Heart right ventricle (tissue), 16 donors: Measurements from ENCODE around the gene MUC5AC. TPM values are rescaled to one million over a fixed set of nuclear protein-coding genes. Genes with fewer than 3 reads are reported as not detected.
A peak's percentile ranks its signal among the peaks of the same experiment; 100 is the strongest.
"Not testable (repeated sequence)": the region's sequence is repeated elsewhere in the genome, so short reads cannot be mapped to it uniquely, and the experiment has no call there.

Source experiments
- ATAC-seq, 8 donors: fragments of 200-7000 bp; cut with Tn5 transposase; one replicate each; pipeline ENCODE4 v1.9.1; 2020; ENCODE audit warnings: mild to moderate bottlenecking in 8 of 8, moderate library complexity in 8 of 8, moderate number of reproducible peaks in 1 of 8
- DNase-seq, 2 donors: peaks; one replicate each; pipeline ENCODE4 v3.0.0-alpha.2; 2020
- H3K27ac ChIP-seq, 10 donors: fragments of 200-600 bp; sonication (generic) in 2 of 10; one replicate each; pipeline versions ENCODE4 v1.5.0 to v1.8.0; 2020 to 2022; ENCODE audit warnings: mild to moderate bottlenecking in 3 of 10
- H3K27me3 ChIP-seq, 7 donors: fragments of 200-600 bp; one replicate each; pipeline ENCODE4 v1.8.0; 2021 to 2022; ENCODE audit warnings: mild to moderate bottlenecking in 2 of 7
- H3K36me3 ChIP-seq, 9 donors: fragments of 200-600 bp; sonication (generic) in 1 of 9; one replicate each; pipeline versions ENCODE4 v1.5.0 to v1.8.0; 2020 to 2022; ENCODE audit warnings: mild to moderate bottlenecking in 2 of 9
- H3K4me1 ChIP-seq, 9 donors: fragments of 200-600 bp; sonication (generic) in 1 of 9; one replicate each; pipeline versions ENCODE4 v1.5.0 to v1.8.0; 2020 to 2022; ENCODE audit warnings: mild to moderate bottlenecking in 4 of 9
- H3K4me3 ChIP-seq, 10 donors: fragments of 200-600 bp; sonication (generic) in 2 of 10; one replicate each; pipeline versions ENCODE4 v1.5.0 to v1.8.0; 2020 to 2022; ENCODE audit warnings: mild to moderate bottlenecking in 7 of 10, moderate library complexity in 2 of 10
- H3K9me3 ChIP-seq, 11 donors: fragments of 200-600 bp in 10 of 11; sonication (generic) in 2 of 11; one replicate each; pipeline versions ENCODE4 v1.5.0 to v1.8.0; 2013 to 2022; ENCODE audit warnings: mild to moderate bottlenecking in 2 of 11, control low read depth in 1 of 11, moderate library complexity in 1 of 11
- CTCF ChIP-seq, 9 donors: fragments of 200-600 bp; sonication (generic) in 2 of 9; IDR thresholded peaks; one replicate each; pipeline versions ENCODE4 v1.5.0 to v1.8.0; 2021 to 2022; ENCODE audit warnings: antibody characterized with exemption in 9 of 9, mild to moderate bottlenecking in 5 of 9, moderate library complexity in 1 of 9
- WGBS, 2 donors: extraction: QIAGEN DNeasy Blood & Tissue Kit; methylation state at CpG; one replicate each; pipeline ENCODE4 v1.1.7; 2013; ENCODE audit warnings: inconsistent platforms in 1 of 2; 5-methylcytosine and 5-hydroxymethylcytosine counted together
- intact Hi-C, 10 donors: fragments of 100-400 bp; cut with DNase I; formaldehyde crosslinking; loops; one replicate each; pipeline versions ENCODE4 v1.11.1 to v1.14.2; 2022
- polyA plus RNA-seq, 2 donors: library from polyadenylated mRNA; stranded (reverse); fragments of 200-250 nt; gene quantifications; one replicate each; pipeline ENCODE4 v1.2.3, GENCODE V29; 2013
- total RNA-seq, 10 donors: library from RNA; stranded (reverse); fragmentation: NEBNext Ultra II Directional in 3 of 10; extraction: Animal tissue kit (Norgen Biotek cat#: 25700) in 3 of 10; gene quantifications; one replicate each; pipeline versions ENCODE4 v1.2.1 to v1.2.4, GENCODE V29; 2021 to 2023
- donor health status: Arrhythmogenic right ventricular cardiomyopathy.
- donor health status: ischemic (EF 13 %, LVEDD 7.1; RV severe dilation, severe dysfunction).
- donor health status: healthy with polysubstance abuse.
- donor health status: DM: no; HTN: yes; CAD: no.
- donor health status: DM: no; HTN: no; CAD: no.
- donor health status: ischemic (EF 25% LVEDD 6.9; RV normal size, moderate dysfunction).
- donor health status: ischemic (EF 25% LVEDD 5.7; RV mildly dilated, moderate dysfunction).
- donor health status: healthy.
- donor health status: DM: yes; HTN: yes; CAD: no.
- donor health status: Ischemic cardiomyopathy.
- donor health status: ischemic (EF 35%, LVEDD 5.7; RV mildly dilated, moderate dysfunction).
- donor health status: nonischemic (EF 11% LVEDD 7.7; RV severe dilation, severe dysfunction).
- donor health status: DM: yes; HTN: yes; CAD: no.
- donor health status: PGD.
- donor health status: ischemic (EF 29% LVEDD 5.4; RV normal size, mild dysfunction).
- donor health status: nonischemic (EF 23%, LVEDD 6.1; RV moderate dilation, normal function).

MUC5AC gene
- total and polyA plus RNA-seq, 12 donors: not detected

GRCh38 chr11:1152316-1153104 is 5.2 kb upstream of the MUC5AC start:
- peak in 1 of 2 donors; percentile 5 for DNase-seq
- no peaks in the 10 kb centered on the region for H3K9me3 ChIP-seq

GRCh38 chr11:1153105-1153950 is 4.4 kb upstream of the MUC5AC start:
- intact Hi-C loops: no loop called here
- no peak overlapping the region for H3K4me3 ChIP-seq
- no peaks in the 10 kb centered on the region for H3K36me3 ChIP-seq
- H3K9me3 ChIP-seq: no peaks in the 10 kb centered on the region
- peaks cover 0 to 5% (median 0%) of the 10 kb centered on the region in 7 donors for H3K27me3 ChIP-seq
- WGBS, 2 donors: 83% methylated on average over 28 of the region's 28 CpGs
- ATAC-seq (peak in 1 of 8 donors; percentile 5), DNase-seq (no peak)
- H3K27ac ChIP-seq: peak overlapping the region in 1 of 10 donors; percentile 70
- TF ChIP-seq CTCF (IDR thresholded peaks at IDR 0.05): no peak
- H3K4me1 ChIP-seq: peaks cover 0 to 8% (median 0%) of the 10 kb centered on the region in 9 donors

More at GRCh38 chr11:1152316-1153104, 5.2 kb upstream of the MUC5AC start:
- H3K4me3 ChIP-seq: no peak overlapping the region
- TF ChIP-seq CTCF (IDR thresholded peaks at IDR 0.05): no peak
- no peaks in the 10 kb centered on the region for H3K36me3 ChIP-seq
- WGBS, 2 donors: 72% methylated on average over 22 of the region's 22 CpGs
- intact Hi-C loops: no loop called here
- H3K27me3 ChIP-seq: peaks cover 0 to 5% (median 0%) of the 10 kb centered on the region in 7 donors
- peak overlapping the region in 1 of 10 donors; percentile 65 for H3K27ac ChIP-seq
- H3K4me1 ChIP-seq: peaks cover 0 to 8% (median 0%) of the 10 kb centered on the region in 9 donors
- ATAC-seq: peak in 1 of 8 donors; percentile 8

- no peaks in the 10 kb centered on the region for H3K9me3 ChIP-seq
- ATAC-seq (peak in 6 of 8 donors; percentile 36 to 83 (median 52)), DNase-seq (peak in 1 of 2 donors; percentile 26)
- peaks cover 0 to 8% (median 0%) of the 10 kb centered on the region in 9 donors for H3K4me1 ChIP-seq
- H3K27me3 ChIP-seq: peaks cover 0 to 6% (median 0%) of the 10 kb centered on the region in 7 donors
- no peak overlapping the region for H3K4me3 ChIP-seq
- TF ChIP-seq CTCF (IDR thresholded peaks at IDR 0.05): no peak
- 74 to 78% methylated on average over 14 of the region's 14 CpGs for WGBS, 2 donors
- H3K36me3 ChIP-seq: no peaks in the 10 kb centered on the region
- intact Hi-C loops: no loop called here
- H3K27ac ChIP-seq: peak overlapping the region in 1 of 10 donors; percentile 70
Observed at GRCh38 chr11:1153951-1154493, 3.7 kb upstream of the MUC5AC start.

GRCh38 chr11:1154656-1155055 is 3.1 kb upstream of the MUC5AC start:
- DNase-seq, intact Hi-C loops: not testable (repeated sequence)
- WGBS, 2 donors: no CpG with 5 or more reads among the region's 3 CpGs

More at GRCh38 chr11:1154656-1155055, 3.1 kb upstream of the MUC5AC start:
- ATAC-seq, H3K4me3 ChIP-seq, H3K27me3 ChIP-seq, H3K9me3 ChIP-seq, H3K27ac ChIP-seq, H3K4me1 ChIP-seq, H3K36me3 ChIP-seq: not testable (repeated sequence)
